Erythroblast (primary cell): ENCODE data around the gene PDGFRB.
"Not testable (repeated sequence)": the region's sequence is repeated elsewhere in the genome, so short reads cannot be mapped to it uniquely, and the experiment has no call there.

Experiments used
- DNase-seq, 2 experiments: peaks; one replicate each; lab custom pipeline; 2025; lab: John Stamatoyannopoulos, UW
- GATA1 ChIP-seq: IDR thresholded peaks from 2 replicates; pipeline ENCODE4 v1.6.1; 2011; ENCODE audit warnings: low read depth, mild to moderate bottlenecking, control low read depth, low read length, moderate library complexity
- POLR2A ChIP-seq: IDR thresholded peaks from 2 replicates; pipeline ENCODE4 v1.6.1; 2011; ENCODE audit warnings: mild to moderate bottlenecking, low read length

The PDGFRB gene

GRCh38 chr5:150107909-150108447 lies 47.7 kb downstream of the PDGFRB start:
- DNase-seq: no peak
- no peak for TF ChIP-seq POLR2A

- DNase-seq: no peak
- TF ChIP-seq POLR2A (no peak), GATA1 (no peak)
Observed at GRCh38 chr5:150106674-150107426, 48.8 kb downstream of the PDGFRB start.

- no peak for DNase-seq
- TF ChIP-seq GATA1 (no peak), POLR2A (no peak)
Observed at GRCh38 chr5:150105928-150106615, 49.6 kb downstream of the PDGFRB start.

GRCh38 chr5:150104550-150104870 lies 51.1 kb downstream of the PDGFRB start:
- DNase-seq: no peak
- TF ChIP-seq GATA1: no peak
- no peak for TF ChIP-seq POLR2A

- TF ChIP-seq GATA1: no peak
- no peak for TF ChIP-seq POLR2A
- DNase-seq: no peak
Observed at GRCh38 chr5:150103678-150104549, 51.7 kb downstream of the PDGFRB start.

GRCh38 chr5:150101023-150101422 lies 54.6 kb downstream of the PDGFRB start:
- TF ChIP-seq GATA1 (no peak), POLR2A (no peak)
- no peak for DNase-seq

- DNase-seq: no peak
- TF ChIP-seq GATA1: no peak
- no peak for TF ChIP-seq POLR2A
Observed at GRCh38 chr5:150097152-150097551, 58.5 kb downstream of the PDGFRB start.

- TF ChIP-seq GATA1 (no peak), POLR2A (no peak)
- no peak for DNase-seq
Observed at GRCh38 chr5:150092159-150092787, 63.4 kb downstream of the PDGFRB start.

GRCh38 chr5:150085950-150086715 lies 69.5 kb downstream of the PDGFRB start, which contains the start of gene CSF1R:
Gene CSF1R, minus strand, starts transcription at chr5:150086554. Its CDS starts 127 bp downstream, at chr5:150086427.
- TF ChIP-seq GATA1 (no peak), POLR2A (no peak)
- DNase-seq: no peak

GRCh38 chr5:150085191-150085912 lies 70.3 kb downstream of the PDGFRB start:
- DNase-seq: no peak
- TF ChIP-seq POLR2A (no peak), GATA1 (no peak)

GRCh38 chr5:150084754-150085153 lies 70.9 kb downstream of the PDGFRB start:
- not testable (repeated sequence) for DNase-seq

GRCh38 chr5:150082889-150083288 lies 72.8 kb downstream of the PDGFRB start:
- DNase-seq: no peak
- TF ChIP-seq POLR2A (no peak), GATA1 (no peak)
